Calu3 (cell line): ENCODE data around the gene ABCF2. TPM values are rescaled to one million over a fixed set of nuclear protein-coding genes. Genes with fewer than 3 reads are reported as not detected.

Experiments used
- BruUV-seq: library from RNA; stranded (reverse); fragments of 400-500 nt; replicated peaks from 2 replicates; lab custom pipeline; 2021; lab: Mats Ljungman, UMichigan
- CTCF ChIA-PET: fragments of 300-600 bp; sonication (Branson Sonifier 250); formaldehyde crosslinking; loops from one replicate; lab custom pipeline; 2022; ENCODE audit warnings: antibody characterized with exemption; lab: Charles Lee
- DNase-seq: peaks from one replicate; pipeline ENCODE4 v3.0.0; 2022
- H3K27ac Mint-ChIP-seq: one replicate; pipeline ENCODE4 v1.8.0; 2022; ENCODE audit warnings: mixed read lengths; ENCODE audit not compliant: unreplicated experiment
- H3K27me3 Mint-ChIP-seq: one replicate; pipeline ENCODE4 v1.8.0; 2022; ENCODE audit warnings: mixed read lengths; ENCODE audit not compliant: unreplicated experiment
- H3K36me3 Mint-ChIP-seq: one replicate; pipeline ENCODE4 v1.8.0; 2022; ENCODE audit warnings: mild to moderate bottlenecking, moderate library complexity, mixed read lengths; ENCODE audit not compliant: insufficient read depth, unreplicated experiment
- H3K4me1 Mint-ChIP-seq: one replicate; pipeline ENCODE4 v1.8.0; 2022; ENCODE audit warnings: mild to moderate bottlenecking, low read depth, mixed read lengths; ENCODE audit not compliant: unreplicated experiment
- H3K4me3 Mint-ChIP-seq: one replicate; pipeline ENCODE4 v1.8.0; 2022; ENCODE audit warnings: mild to moderate bottlenecking, low read depth, moderate library complexity, mixed read lengths; ENCODE audit not compliant: unreplicated experiment
- H3K9me3 Mint-ChIP-seq: one replicate; pipeline ENCODE4 v1.8.0; 2022; ENCODE audit warnings: low read depth, mixed read lengths; ENCODE audit not compliant: unreplicated experiment
- intact Hi-C: fragments of 100-400 bp; cut with micrococcal nuclease; formaldehyde crosslinking; loops from one replicate; pipeline ENCODE4 v1.10.0; 2022; ENCODE audit not compliant: unreplicated experiment
- total RNA-seq: library from RNA; stranded (reverse); gene quantifications from 2 replicates; pipeline ENCODE4 v1.2.3, GENCODE V29; 2022
- TF ChIP-seq, protein P1 (sequence below): fragments of 200-600 bp; IDR thresholded peaks from one replicate; pipeline ENCODE4 v1.8.0; 2022; ENCODE audit warnings: antibody characterized with exemption; ENCODE audit not compliant: unreplicated experiment

ABCF2 gene
- total RNA-seq, 1 experiment from 2014 or later = 49.7 TPM

DNA sequence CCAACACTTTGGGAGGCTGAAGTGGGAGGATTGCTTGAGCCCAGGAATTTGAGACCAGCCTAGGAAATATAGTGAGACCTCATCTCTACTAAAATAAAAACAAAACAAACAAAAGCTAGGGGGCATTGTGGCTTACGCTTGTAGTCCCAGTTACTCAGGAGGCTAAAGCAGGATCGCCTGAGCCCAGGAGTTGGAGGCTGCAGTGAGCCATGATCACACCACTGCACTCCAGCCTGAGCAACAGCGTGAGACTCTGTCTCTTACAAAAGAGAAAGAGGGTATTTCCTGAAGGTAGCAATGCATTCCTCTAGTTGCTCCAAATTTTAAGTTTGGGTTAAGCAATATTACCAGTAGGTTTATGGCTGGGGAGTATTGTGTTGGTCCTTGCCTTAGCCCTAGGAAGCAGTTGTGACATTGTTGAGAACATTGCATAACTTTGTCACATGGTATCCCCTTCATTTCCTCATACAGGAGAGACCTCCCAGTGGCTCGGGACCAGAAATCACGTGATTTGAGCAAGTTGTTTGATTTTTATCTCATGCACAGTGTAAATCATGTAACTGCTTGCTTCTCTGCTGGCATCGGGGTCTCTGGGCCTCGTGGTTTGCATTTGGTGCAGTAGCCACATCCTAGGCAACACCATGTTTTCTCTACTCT is 44.8 kb upstream of the ABCF2 start:
- H3K27me3 Mint-ChIP-seq = peaks cover 82% of the 10 kb centered on the region

DNA sequence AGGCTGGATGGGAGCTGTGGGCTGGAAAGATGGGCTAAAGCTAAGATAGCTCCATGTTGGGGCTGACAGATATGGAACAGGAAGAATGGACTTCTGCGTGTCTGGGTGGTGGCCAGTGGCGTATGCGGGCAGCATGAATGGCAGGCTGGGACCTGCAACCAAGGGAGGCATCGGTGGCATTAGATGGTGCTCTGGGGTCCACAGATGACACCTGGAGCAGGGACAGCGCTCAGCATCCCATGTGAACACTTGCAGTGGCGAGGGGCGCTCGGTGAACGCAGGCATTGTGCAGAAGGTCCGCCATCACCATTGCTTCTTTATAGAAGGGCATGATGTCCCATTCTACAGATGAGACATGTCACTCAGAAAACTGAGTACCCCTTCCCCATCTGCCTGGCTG is 42.5 kb upstream of the ABCF2 start:
- no peak for DNase-seq
- no peaks in the 10 kb centered on the region for H3K9me3 Mint-ChIP-seq
- TF ChIP-seq, protein P1, sequence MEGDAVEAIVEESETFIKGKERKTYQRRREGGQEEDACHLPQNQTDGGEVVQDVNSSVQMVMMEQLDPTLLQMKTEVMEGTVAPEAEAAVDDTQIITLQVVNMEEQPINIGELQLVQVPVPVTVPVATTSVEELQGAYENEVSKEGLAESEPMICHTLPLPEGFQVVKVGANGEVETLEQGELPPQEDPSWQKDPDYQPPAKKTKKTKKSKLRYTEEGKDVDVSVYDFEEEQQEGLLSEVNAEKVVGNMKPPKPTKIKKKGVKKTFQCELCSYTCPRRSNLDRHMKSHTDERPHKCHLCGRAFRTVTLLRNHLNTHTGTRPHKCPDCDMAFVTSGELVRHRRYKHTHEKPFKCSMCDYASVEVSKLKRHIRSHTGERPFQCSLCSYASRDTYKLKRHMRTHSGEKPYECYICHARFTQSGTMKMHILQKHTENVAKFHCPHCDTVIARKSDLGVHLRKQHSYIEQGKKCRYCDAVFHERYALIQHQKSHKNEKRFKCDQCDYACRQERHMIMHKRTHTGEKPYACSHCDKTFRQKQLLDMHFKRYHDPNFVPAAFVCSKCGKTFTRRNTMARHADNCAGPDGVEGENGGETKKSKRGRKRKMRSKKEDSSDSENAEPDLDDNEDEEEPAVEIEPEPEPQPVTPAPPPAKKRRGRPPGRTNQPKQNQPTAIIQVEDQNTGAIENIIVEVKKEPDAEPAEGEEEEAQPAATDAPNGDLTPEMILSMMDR = no peak
- CTCF ChIA-PET = no interaction called here
- intact Hi-C loops = no loop called here
- H3K4me3 Mint-ChIP-seq = no peak overlapping the region
- no peaks in the 10 kb centered on the region for H3K4me1 Mint-ChIP-seq
- H3K27me3 Mint-ChIP-seq = peaks cover 82% of the 10 kb centered on the region
- H3K36me3 Mint-ChIP-seq = no peaks in the 10 kb centered on the region
- H3K27ac Mint-ChIP-seq = no peak overlapping the region
- no TSS peak for BruUV-seq

More for the DNA sequence above, 44.8 kb upstream of the ABCF2 start:
- no peaks in the 10 kb centered on the region for H3K36me3 Mint-ChIP-seq
- intact Hi-C loops = no loop called here
- no peak overlapping the region for H3K4me3 Mint-ChIP-seq
- H3K4me1 Mint-ChIP-seq = no peaks in the 10 kb centered on the region
- H3K9me3 Mint-ChIP-seq = no peaks in the 10 kb centered on the region
- DNase-seq = peak; percentile 30
- TF ChIP-seq, protein P1 = no peak
- CTCF ChIA-PET = interaction anchor here (0.6 kb wide), 1 partner anchor 10 kb away, joined by 4 read pairs; no protein-coding TSS in a partner anchor
- no peak overlapping the region for H3K27ac Mint-ChIP-seq
- no TSS peak for BruUV-seq

GRCh38 chr7:151265351-151265931 is 38.4 kb upstream of the ABCF2 start:
- DNase-seq = no peak
- no TSS peak for BruUV-seq
- Mint-ChIP-seq H3K4me3 (no peak overlapping the region), H3K36me3 (no peaks in the 10 kb centered on the region), H3K9me3 (no peaks in the 10 kb centered on the region), H3K4me1 (no peaks in the 10 kb centered on the region), H3K27ac (no peak overlapping the region), H3K27me3 (peaks cover 100% of the 10 kb centered on the region)
- intact Hi-C loops = no loop called here
- CTCF ChIA-PET = no interaction called here
- TF ChIP-seq, protein P1 = no peak

DNA sequence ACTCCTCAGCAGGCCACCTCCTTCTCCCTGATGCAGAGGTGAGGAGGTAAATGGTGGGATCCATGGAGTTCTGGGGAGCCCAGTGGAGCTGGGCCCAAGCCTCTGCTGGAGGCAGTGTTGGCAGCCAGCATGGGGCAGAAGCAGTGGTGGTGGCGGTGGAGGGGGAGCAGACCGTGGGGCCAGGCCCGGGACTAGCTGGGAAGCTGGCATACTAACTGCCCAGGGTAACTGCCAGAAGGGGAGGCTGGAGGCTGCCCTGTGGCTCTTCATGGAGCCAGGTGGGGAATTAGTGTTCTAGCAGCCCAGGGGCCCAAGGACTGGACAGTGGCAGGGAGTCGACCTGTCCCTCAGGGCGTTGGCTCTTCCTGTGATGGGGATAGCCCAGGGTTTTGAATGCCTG is 37.6 kb upstream of the ABCF2 start:
- peaks cover 100% of the 10 kb centered on the region for H3K27me3 Mint-ChIP-seq
- H3K4me1 Mint-ChIP-seq = no peaks in the 10 kb centered on the region
- intact Hi-C loops = no loop called here
- H3K27ac Mint-ChIP-seq = no peak overlapping the region
- CTCF ChIA-PET = no interaction called here
- BruUV-seq = no TSS peak
- H3K4me3 Mint-ChIP-seq = no peak overlapping the region
- DNase-seq = no peak
- TF ChIP-seq, protein P1 = no peak
- no peaks in the 10 kb centered on the region for H3K36me3 Mint-ChIP-seq
- no peaks in the 10 kb centered on the region for H3K9me3 Mint-ChIP-seq
